H9 (cell line): ENCODE results near the gene ROPN1B. TPM values are rescaled to one million over a fixed set of nuclear protein-coding genes. Genes with fewer than 3 reads are reported as not detected.

Experiments used
- DNase-seq: peaks from one replicate; pipeline ENCODE4 v3.0.0-alpha.2; 2017
- H2AFZ ChIP-seq: one replicate; pipeline ENCODE4 v1.6.1; 2013; ENCODE audit warnings: mild to moderate bottlenecking, low read length, control low read depth, moderate library complexity
- H2AK5ac ChIP-seq: 2 replicates; pipeline ENCODE4 v1.6.1; 2013; ENCODE audit warnings: low read length, control low read depth, mixed read lengths; ENCODE audit not compliant: insufficient read length
- H2BK120ac ChIP-seq: one replicate; pipeline ENCODE4 v1.6.1; 2013; ENCODE audit warnings: low read depth, mild to moderate bottlenecking, low read length, control low read depth, inconsistent platforms; ENCODE audit not compliant: poor library complexity, severe bottlenecking
- H2BK12ac ChIP-seq: 2 replicates; pipeline ENCODE4 v1.6.1; 2013; ENCODE audit warnings: low read length, control low read depth, mixed read lengths, low read depth; ENCODE audit not compliant: insufficient read length
- H2BK15ac ChIP-seq: 2 replicates; pipeline ENCODE4 v1.6.1; 2013; ENCODE audit warnings: low read depth, low read length, control low read depth
- H2BK20ac ChIP-seq: one replicate; pipeline ENCODE4 v1.6.1; 2013; ENCODE audit warnings: low read depth, mild to moderate bottlenecking, low read length, control low read depth, inconsistent platforms; ENCODE audit not compliant: poor library complexity, severe bottlenecking
- H2BK5ac ChIP-seq: 2 replicates; pipeline ENCODE4 v1.6.1; 2013; ENCODE audit warnings: low read length, control low read depth, mixed read lengths; ENCODE audit not compliant: insufficient read length
- H3K14ac ChIP-seq: 2 replicates; pipeline ENCODE4 v1.6.1; 2013; ENCODE audit warnings: low read length, control low read depth; ENCODE audit not compliant: insufficient read depth
- H3K18ac ChIP-seq: 2 replicates; pipeline ENCODE4 v1.6.1; 2013; ENCODE audit warnings: low read depth, mild to moderate bottlenecking, mixed read lengths, low read length, control low read depth; ENCODE audit not compliant: insufficient read length
- H3K23ac ChIP-seq: 2 replicates; pipeline ENCODE4 v1.6.1; 2013; ENCODE audit warnings: low read length, control low read depth, mixed read lengths, low read depth; ENCODE audit not compliant: insufficient read length
- H3K23me2 ChIP-seq: 2 replicates; pipeline ENCODE4 v1.6.1; 2013; ENCODE audit warnings: low read depth, mild to moderate bottlenecking, mixed read lengths, low read length, control low read depth; ENCODE audit not compliant: insufficient read length, poor library complexity, severe bottlenecking
- H3K27ac ChIP-seq: 2 replicates; pipeline ENCODE4 v1.5.1; 2013; ENCODE audit warnings: low read length, control low read depth, mixed read lengths, low read depth; ENCODE audit not compliant: insufficient read length
- H3K27me3 ChIP-seq: 2 replicates; pipeline ENCODE4 v1.6.1; 2013; ENCODE audit warnings: low read length, control low read depth, inconsistent platforms; ENCODE audit not compliant: insufficient read depth
- H3K4ac ChIP-seq: 2 replicates; pipeline ENCODE4 v1.6.1; 2013; ENCODE audit warnings: low read depth, mild to moderate bottlenecking, control low read depth, inconsistent platforms, low read length, moderate library complexity
- H3K4me1 ChIP-seq: 2 replicates; pipeline ENCODE4 v1.6.1; 2013; ENCODE audit warnings: low read length, control low read depth, inconsistent platforms; ENCODE audit not compliant: insufficient read depth
- H3K4me2 ChIP-seq: 2 replicates; pipeline ENCODE4 v1.6.1; 2013; ENCODE audit warnings: low read length, control low read depth, mixed read lengths; ENCODE audit not compliant: insufficient read length, insufficient read depth
- H3K56ac ChIP-seq: 2 replicates; pipeline ENCODE4 v1.6.1; 2013; ENCODE audit warnings: low read depth, mild to moderate bottlenecking, mixed read lengths, low read length, control low read depth; ENCODE audit not compliant: insufficient read length
- H3K79me1 ChIP-seq: 2 replicates; pipeline ENCODE4 v1.6.1; 2013; ENCODE audit warnings: low read depth, mild to moderate bottlenecking, moderate library complexity, low read length, control low read depth, inconsistent platforms; ENCODE audit not compliant: insufficient read depth, poor library complexity, severe bottlenecking
- H3K79me2 ChIP-seq: 2 replicates; pipeline ENCODE4 v1.6.1; 2013; ENCODE audit warnings: low read length, control low read depth, inconsistent platforms; ENCODE audit not compliant: insufficient read depth
- H3K9ac ChIP-seq: 2 replicates; pipeline ENCODE4 v1.6.1; 2013; ENCODE audit warnings: low read length, control low read depth, mixed read lengths; ENCODE audit not compliant: insufficient read length; ENCODE audit errors: extremely low read depth
- H3K9me3 ChIP-seq: one replicate; pipeline ENCODE4 v1.6.1; 2013; ENCODE audit warnings: low read depth, low read length, inconsistent platforms; ENCODE audit not compliant: control insufficient read depth
- H3T11ph ChIP-seq: one replicate; pipeline ENCODE4 v1.6.1; 2013; ENCODE audit warnings: mild to moderate bottlenecking, low read length, control low read depth, inconsistent platforms
- H4K20me1 ChIP-seq: one replicate; pipeline ENCODE4 v1.6.1; 2013; ENCODE audit not compliant: control insufficient read depth, insufficient read length, insufficient read depth
- H4K5ac ChIP-seq: 2 replicates; pipeline ENCODE4 v1.6.1; 2013; ENCODE audit warnings: low read depth, mild to moderate bottlenecking, mixed read lengths, low read length, control low read depth; ENCODE audit not compliant: insufficient read length
- H4K8ac ChIP-seq: replicated peaks from 2 replicates; pipeline ENCODE4 v1.6.1; 2013; ENCODE audit warnings: low read length, control low read depth, mixed read lengths, low read depth; ENCODE audit not compliant: insufficient read length
- H4K91ac ChIP-seq: 2 replicates; pipeline ENCODE4 v1.6.1; 2013; ENCODE audit warnings: low read depth, mild to moderate bottlenecking, moderate library complexity, mixed read lengths, low read length, control low read depth; ENCODE audit not compliant: insufficient read length
- H3K27ac Mint-ChIP-seq, 3 experiments: 2 replicates in 2 of 3; 3 replicates in 1 of 3; pipeline ENCODE4 v1.8.0; 2020 to 2021; ENCODE audit warnings: mixed read lengths in 3 of 3, mild to moderate bottlenecking in 1 of 3, moderate library complexity in 1 of 3
- H3K27me3 Mint-ChIP-seq: 2 replicates; pipeline ENCODE4 v1.8.0; 2021; ENCODE audit warnings: low read depth, mild to moderate bottlenecking, moderate library complexity, mixed read lengths
- H3K36me3 Mint-ChIP-seq, 3 experiments: 2 replicates in 2 of 3; 3 replicates in 1 of 3; pipeline ENCODE4 v1.8.0; 2020 to 2021; ENCODE audit warnings: low read depth in 3 of 3, mixed read lengths in 3 of 3; ENCODE audit not compliant: insufficient read depth in 1 of 3
- H3K4me1 Mint-ChIP-seq, 2 experiments: 2 replicates each; pipeline ENCODE4 v1.8.0; 2020; ENCODE audit warnings: mixed read lengths in 2 of 2
- H3K4me3 Mint-ChIP-seq, 2 experiments: 2 replicates in 1 of 2; 3 replicates in 1 of 2; pipeline ENCODE4 v1.8.0; 2020 to 2021; ENCODE audit warnings: mild to moderate bottlenecking in 2 of 2, mixed read lengths in 2 of 2, moderate library complexity in 1 of 2
- H3K9me3 Mint-ChIP-seq, 2 experiments: 2 replicates in 1 of 2; 3 replicates in 1 of 2; pipeline ENCODE4 v1.8.0; 2020; ENCODE audit warnings: mild to moderate bottlenecking in 2 of 2, mixed read lengths in 2 of 2, moderate library complexity in 1 of 2
- CTCF ChIP-seq: fragments of 200-600 bp; sonication (generic); conservative IDR thresholded peaks from 3 replicates; pipeline ENCODE4 v1.8.0; 2021; ENCODE audit warnings: antibody characterized with exemption, mild to moderate bottlenecking
- total RNA-seq: library from RNA; stranded (reverse); gene quantifications from 2 replicates; pipeline ENCODE4 v1.2.1, GENCODE V29; 2021

Gene ROPN1B
- total RNA-seq, 1 experiment from 2014 or later: not detected

DNA sequence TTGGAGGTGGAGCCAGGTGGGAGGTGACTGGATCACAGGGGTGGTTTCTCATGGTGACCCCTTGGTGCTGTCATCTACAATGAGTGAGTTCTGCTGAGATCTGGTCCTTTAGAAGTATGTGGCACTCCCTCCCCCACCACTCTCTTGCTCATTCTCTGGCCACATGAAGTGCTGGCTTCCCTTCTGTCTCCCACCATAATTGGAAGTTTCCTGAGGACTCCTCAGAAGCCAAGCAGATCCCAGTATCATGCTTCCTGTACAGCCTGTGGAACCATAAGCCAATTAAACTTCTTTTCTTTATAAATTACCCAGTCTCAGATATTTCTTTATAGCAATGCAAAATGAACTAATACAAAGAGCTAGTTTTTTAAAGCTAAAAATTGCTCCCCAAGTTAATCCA is 60.3 kb downstream of the ROPN1B start:
- H3K4me1 Mint-ChIP-seq: peaks cover 8 to 9% of the 10 kb centered on the region in 2 experiments
- H3K4ac ChIP-seq: no peak overlapping the region
- TF ChIP-seq CTCF: no peak

More for the DNA sequence above, 60.3 kb downstream of the ROPN1B start:
- peaks cover 16% of the 10 kb centered on the region for H3K9me3 ChIP-seq
- H3K79me1 ChIP-seq: no peaks in the 10 kb centered on the region
- Mint-ChIP-seq H3K9me3 (peaks cover 25 to 29% of the 10 kb centered on the region in 2 experiments), H3K27ac (no peak overlapping the region), H3K4me3 (no peak overlapping the region), H3K27me3 (peaks cover 3% of the 10 kb centered on the region), H3K36me3 (peaks cover 40 to 71% (median 52%) of the 10 kb centered on the region in 3 experiments)
- no peaks in the 10 kb centered on the region for H4K20me1 ChIP-seq
- H2BK12ac ChIP-seq: no peak overlapping the region
- no peak overlapping the region for H2BK20ac ChIP-seq
- H3K27me3 ChIP-seq: no peaks in the 10 kb centered on the region
- no peak overlapping the region for H2BK15ac ChIP-seq
- no peak overlapping the region for H4K5ac ChIP-seq
- H3K23ac ChIP-seq: no peak overlapping the region
- H3K4me2 ChIP-seq: no peak overlapping the region
- H3K14ac ChIP-seq: no peak overlapping the region
- H3K79me2 ChIP-seq: no peaks in the 10 kb centered on the region
- H2BK5ac ChIP-seq: no peak overlapping the region
- no peak overlapping the region for H4K91ac ChIP-seq
- H2BK120ac ChIP-seq: no peak overlapping the region
- H3K4me1 ChIP-seq: peaks cover 3% of the 10 kb centered on the region; the same call in 1 of the 2 replicates
- H3K18ac ChIP-seq: no peak overlapping the region
- no peak overlapping the region for H2AK5ac ChIP-seq
- H2AFZ ChIP-seq: no peak overlapping the region
- no peak overlapping the region for H3K27ac ChIP-seq
- no peak overlapping the region for H3K56ac ChIP-seq
- no peak overlapping the region for H3K9ac ChIP-seq
- no peak overlapping the region for H4K8ac ChIP-seq
- no peaks in the 10 kb centered on the region for H3K23me2 ChIP-seq
- no peak for DNase-seq
- H3T11ph ChIP-seq: no peak overlapping the region
